Fibroblast of lung (primary cell): ENCODE results near the gene PTPN7.

ENCODE experiments used
- EZH2 ChIP-seq: IDR thresholded peaks from 2 replicates; pipeline ENCODE4 v1.5.1; 2012; ENCODE audit warnings: low read length, control low read depth, mild to moderate bottlenecking; ENCODE audit errors: missing control alignments
- TF ChIP-seq, protein P1 (sequence below), 2 donors: IDR thresholded peaks in 1 of 2; conservative IDR thresholded peaks in 1 of 2; 1 replicate in 1 of 2; 2 replicates in 1 of 2; pipeline ENCODE4 v1.5.1; 2011 to 2012; ENCODE audit warnings: low read length in 2 of 2, control low read depth in 1 of 2, inconsistent platforms in 1 of 2, low read depth in 1 of 2, mild to moderate bottlenecking in 1 of 2

DNA sequence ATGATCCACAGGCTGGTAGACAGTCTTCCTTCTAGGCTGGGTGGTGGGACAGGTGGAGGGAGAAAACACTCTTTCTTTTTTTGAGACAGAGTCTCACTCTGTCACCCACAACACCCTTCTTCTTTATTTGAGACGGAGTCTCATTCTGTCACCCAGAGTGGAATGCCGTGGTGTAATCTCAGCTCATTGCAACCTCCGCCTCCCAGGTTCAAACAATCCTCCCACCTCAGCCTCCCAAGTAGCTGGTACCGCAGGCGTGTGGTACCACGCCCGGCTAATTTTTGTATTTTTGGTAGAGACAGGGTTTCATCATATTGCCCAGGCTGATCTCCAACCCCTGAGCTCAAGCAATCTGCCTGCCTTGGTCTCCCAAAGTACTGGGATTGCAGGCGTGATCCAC, 34.8 kb downstream of the PTPN7 start:
- TF ChIP-seq, protein P1, sequence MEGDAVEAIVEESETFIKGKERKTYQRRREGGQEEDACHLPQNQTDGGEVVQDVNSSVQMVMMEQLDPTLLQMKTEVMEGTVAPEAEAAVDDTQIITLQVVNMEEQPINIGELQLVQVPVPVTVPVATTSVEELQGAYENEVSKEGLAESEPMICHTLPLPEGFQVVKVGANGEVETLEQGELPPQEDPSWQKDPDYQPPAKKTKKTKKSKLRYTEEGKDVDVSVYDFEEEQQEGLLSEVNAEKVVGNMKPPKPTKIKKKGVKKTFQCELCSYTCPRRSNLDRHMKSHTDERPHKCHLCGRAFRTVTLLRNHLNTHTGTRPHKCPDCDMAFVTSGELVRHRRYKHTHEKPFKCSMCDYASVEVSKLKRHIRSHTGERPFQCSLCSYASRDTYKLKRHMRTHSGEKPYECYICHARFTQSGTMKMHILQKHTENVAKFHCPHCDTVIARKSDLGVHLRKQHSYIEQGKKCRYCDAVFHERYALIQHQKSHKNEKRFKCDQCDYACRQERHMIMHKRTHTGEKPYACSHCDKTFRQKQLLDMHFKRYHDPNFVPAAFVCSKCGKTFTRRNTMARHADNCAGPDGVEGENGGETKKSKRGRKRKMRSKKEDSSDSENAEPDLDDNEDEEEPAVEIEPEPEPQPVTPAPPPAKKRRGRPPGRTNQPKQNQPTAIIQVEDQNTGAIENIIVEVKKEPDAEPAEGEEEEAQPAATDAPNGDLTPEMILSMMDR (conservative IDR thresholded peaks at IDR 0.05 in 1 of 2, IDR thresholded peaks at IDR 0.05 in 1 of 2; ENCODE audit: low read depth in 1 of 2, low read length in 2 of 2), result no peak
- no peak for TF ChIP-seq EZH2
